PC-9 (cell line): ENCODE measurements around the gene STYXL1. TPM values are rescaled to one million over a fixed set of nuclear protein-coding genes. Genes with fewer than 3 reads are reported as not detected.

Experiments used
- BruUV-seq: library from RNA; stranded (reverse); fragments of 400-500 nt; replicated peaks from 2 replicates; lab custom pipeline; 2021; lab: Mats Ljungman, UMichigan
- CTCF ChIA-PET: fragments of 300-600 bp; sonication (Branson Sonifier 250); formaldehyde crosslinking; loops from one replicate; lab custom pipeline; 2022; ENCODE audit warnings: antibody characterized with exemption; lab: Charles Lee
- POLR2A ChIA-PET: fragments of 300-600 bp; sonication (Branson Sonifier 250); formaldehyde crosslinking; loops from one replicate; lab custom pipeline; 2022; ENCODE audit warnings: antibody characterized with exemption; ENCODE audit not compliant: unreplicated experiment; lab: Charles Lee
- DNase-seq, 2 experiments: peaks; one replicate each; pipeline versions ENCODE4 v3.0.0 to v3.0.0-alpha.2; 2015 to 2022; ENCODE audit warnings: mixed read lengths in 1 of 2
- H2AFZ ChIP-seq: fragments of 200-600 bp; sonication (generic); 2 replicates; pipeline ENCODE4 v1.8.1; 2017; ENCODE audit warnings: antibody characterized with exemption
- H3F3A ChIP-seq: fragments of 200-600 bp; sonication (generic); 2 replicates; pipeline ENCODE4 v1.8.1; 2017; ENCODE audit warnings: antibody characterized with exemption, mild to moderate bottlenecking, low read depth; ENCODE audit not compliant: insufficient read depth
- H3K27ac ChIP-seq: fragments of 200-600 bp; sonication (generic); 2 replicates; pipeline ENCODE4 v1.6.1; 2016; ENCODE audit warnings: mixed run types
- H3K27me3 ChIP-seq: fragments of 200-600 bp; sonication (generic); 2 replicates; pipeline ENCODE4 v1.6.1; 2016; ENCODE audit warnings: low read depth, mixed run types; ENCODE audit not compliant: insufficient read depth
- H3K36me3 ChIP-seq: fragments of 200-600 bp; sonication (generic); 2 replicates; pipeline ENCODE4 v1.6.1; 2016; ENCODE audit warnings: low read depth, mixed run types
- H3K4me1 ChIP-seq: fragments of 200-600 bp; sonication (generic); replicated peaks from 2 replicates; pipeline ENCODE4 v1.6.1; 2016; ENCODE audit warnings: mixed run types; ENCODE audit not compliant: insufficient read depth
- H3K4me2 ChIP-seq: fragments of 200-600 bp; sonication (generic); 2 replicates; pipeline ENCODE4 v1.6.1; 2017; ENCODE audit warnings: mixed run types
- H3K4me3 ChIP-seq: fragments of 200-600 bp; sonication (generic); 2 replicates; pipeline ENCODE4 v1.6.1; 2016; ENCODE audit warnings: mixed run types
- H3K79me2 ChIP-seq: fragments of 200-600 bp; sonication (generic); 2 replicates; pipeline ENCODE4 v1.6.1; 2017; ENCODE audit warnings: low read depth, mixed run types
- H3K9me2 ChIP-seq: fragments of 200-600 bp; sonication (generic); 2 replicates; pipeline ENCODE4 v1.8.1; 2017; ENCODE audit warnings: mild to moderate bottlenecking; ENCODE audit not compliant: insufficient read depth
- H3K9me3 ChIP-seq: fragments of 200-600 bp; sonication (generic); 2 replicates; pipeline ENCODE4 v1.8.1; 2016; ENCODE audit warnings: low read depth; ENCODE audit not compliant: insufficient read depth
- H4K20me1 ChIP-seq: fragments of 200-600 bp; sonication (generic); 2 replicates; pipeline ENCODE4 v1.8.1; 2017; ENCODE audit not compliant: insufficient read depth
- CTCF ChIP-seq: fragments of 200-600 bp; sonication (generic); conservative IDR thresholded peaks from 2 replicates; pipeline ENCODE4 v1.6.1; 2017; ENCODE audit warnings: mixed run types, antibody characterized with exemption, mild to moderate bottlenecking, moderate library complexity
- EZH2 ChIP-seq: fragments of 200-600 bp; sonication (generic); IDR thresholded peaks from 2 replicates; pipeline ENCODE4 v1.8.0; 2017; ENCODE audit warnings: antibody characterized with exemption, low read depth
- intact Hi-C: fragments of 100-400 bp; cut with micrococcal nuclease; formaldehyde crosslinking; loops from one replicate; pipeline ENCODE4 v1.10.0; 2022; ENCODE audit not compliant: unreplicated experiment
- total RNA-seq: library from RNA; stranded (reverse); gene quantifications from 2 replicates; pipeline ENCODE4 v1.2.3, GENCODE V29; 2021

The STYXL1 gene
- total RNA-seq, 1 experiment from 2014 or later: 77.7 TPM

GRCh38 chr7:76076995-76077394 lies 29.2 kb upstream of the STYXL1 start:
- intact Hi-C loops: no loop called here
- Histone ChIP-seq H3K4me2 (no peak overlapping the region), H3K9me2 (no peaks in the 10 kb centered on the region), H4K20me1 (no peaks in the 10 kb centered on the region), H3K27ac (peak overlapping the region; percentile 39), H3K79me2 (no peaks in the 10 kb centered on the region), H3K36me3 (no peaks in the 10 kb centered on the region), H3F3A (peaks cover 14% of the 10 kb centered on the region; the same call in 1 of the 2 replicates), H3K4me3 (no peak overlapping the region), H3K9me3 (no peaks in the 10 kb centered on the region), H3K4me1 (peaks cover 19% of the 10 kb centered on the region), H2AFZ (no peak overlapping the region), H3K27me3 (no peaks in the 10 kb centered on the region)
- ChIA-PET POLR2A (no interaction called here), CTCF (no interaction called here)
- no peak for DNase-seq
- TF ChIP-seq CTCF (no peak), EZH2 (no peak)
- no TSS peak for BruUV-seq

- Histone ChIP-seq H3K9me3 (no peaks in the 10 kb centered on the region), H3K4me2 (no peak overlapping the region), H3F3A (peaks cover 10% of the 10 kb centered on the region; the same call in 1 of the 2 replicates), H4K20me1 (no peaks in the 10 kb centered on the region), H3K4me1 (peaks cover 17% of the 10 kb centered on the region; the same call in 1 of the 2 replicates), H3K36me3 (no peaks in the 10 kb centered on the region), H3K4me3 (no peak overlapping the region), H2AFZ (no peak overlapping the region), H3K27ac (peak overlapping the region; percentile 16; the same call in 1 of the 2 replicates), H3K9me2 (no peaks in the 10 kb centered on the region), H3K27me3 (no peaks in the 10 kb centered on the region), H3K79me2 (no peaks in the 10 kb centered on the region)
- DNase-seq: no peak
- ChIA-PET CTCF (no interaction called here), POLR2A (no interaction called here)
- TF ChIP-seq CTCF (no peak), EZH2 (no peak)
- intact Hi-C loops: no loop called here
- no TSS peak for BruUV-seq
Measured at GRCh38 chr7:76074972-76075370, 27.2 kb upstream of the STYXL1 start.

- peaks cover 10% of the 10 kb centered on the region; the same call in 1 of the 2 replicates for H3F3A ChIP-seq
- no peak overlapping the region for H2AFZ ChIP-seq
- no peaks in the 10 kb centered on the region for H4K20me1 ChIP-seq
- TF ChIP-seq EZH2 (no peak), CTCF (no peak)
- no peak overlapping the region for H3K4me2 ChIP-seq
- no peaks in the 10 kb centered on the region for H3K9me3 ChIP-seq
- CTCF ChIA-PET: no interaction called here
- no peak overlapping the region for H3K27ac ChIP-seq
- intact Hi-C loops: no loop called here
- H3K9me2 ChIP-seq: no peaks in the 10 kb centered on the region
- DNase-seq: no peak
- no peaks in the 10 kb centered on the region for H3K79me2 ChIP-seq
- POLR2A ChIA-PET: no interaction called here
- H3K4me1 ChIP-seq: peaks cover 22% of the 10 kb centered on the region
- H3K36me3 ChIP-seq: no peaks in the 10 kb centered on the region
- no peaks in the 10 kb centered on the region for H3K27me3 ChIP-seq
- BruUV-seq: no TSS peak
- no peak overlapping the region for H3K4me3 ChIP-seq
Measured at GRCh38 chr7:76074306-76074971, 26.6 kb upstream of the STYXL1 start.
